ENCODE measurements around the gene ATF3. TPM values are rescaled to one million over a fixed set of nuclear protein-coding genes. Genes with fewer than 3 reads are reported as not detected.

The ATF3 gene
- polyA plus RNA-seq, 3 donors = 10.4 to 227 (median 13.3) TPM

- peaks cover 2 to 15% (median 5%) of the 10 kb centered on the region in 3 donors for H3K27me3 Mint-ChIP-seq (ENCODE audit: low read depth in 3 of 3)
- H3K9ac ChIP-seq (ENCODE audit: insufficient read depth, low read length, poor library complexity, severe bottlenecking) = no peak overlapping the region
- no peak overlapping the region for H3K4me2 ChIP-seq (replicated peaks; ENCODE audit: extremely low read depth, low read length, poor library complexity, severe bottlenecking)
- no peak overlapping the region for H3K4me3 Mint-ChIP-seq
- no peaks in the 10 kb centered on the region for H4K20me1 ChIP-seq (ENCODE audit: insufficient read depth, low read length)
- DNase-seq = no peak
- no peaks in the 10 kb centered on the region for H3K27me3 ChIP-seq (ENCODE audit: control insufficient read depth in 2 of 2, insufficient read depth in 2 of 2, low read length in 2 of 2)
- H3K4me1 ChIP-seq (ENCODE audit: control insufficient read depth in 1 of 2, insufficient read depth in 2 of 2, low read length in 2 of 2) = peaks cover 0 to 23% of the 10 kb centered on the region in 2 donors
- intact Hi-C loops (cut with micrococcal nuclease) = no loop called here
- TF ChIP-seq, protein P1, sequence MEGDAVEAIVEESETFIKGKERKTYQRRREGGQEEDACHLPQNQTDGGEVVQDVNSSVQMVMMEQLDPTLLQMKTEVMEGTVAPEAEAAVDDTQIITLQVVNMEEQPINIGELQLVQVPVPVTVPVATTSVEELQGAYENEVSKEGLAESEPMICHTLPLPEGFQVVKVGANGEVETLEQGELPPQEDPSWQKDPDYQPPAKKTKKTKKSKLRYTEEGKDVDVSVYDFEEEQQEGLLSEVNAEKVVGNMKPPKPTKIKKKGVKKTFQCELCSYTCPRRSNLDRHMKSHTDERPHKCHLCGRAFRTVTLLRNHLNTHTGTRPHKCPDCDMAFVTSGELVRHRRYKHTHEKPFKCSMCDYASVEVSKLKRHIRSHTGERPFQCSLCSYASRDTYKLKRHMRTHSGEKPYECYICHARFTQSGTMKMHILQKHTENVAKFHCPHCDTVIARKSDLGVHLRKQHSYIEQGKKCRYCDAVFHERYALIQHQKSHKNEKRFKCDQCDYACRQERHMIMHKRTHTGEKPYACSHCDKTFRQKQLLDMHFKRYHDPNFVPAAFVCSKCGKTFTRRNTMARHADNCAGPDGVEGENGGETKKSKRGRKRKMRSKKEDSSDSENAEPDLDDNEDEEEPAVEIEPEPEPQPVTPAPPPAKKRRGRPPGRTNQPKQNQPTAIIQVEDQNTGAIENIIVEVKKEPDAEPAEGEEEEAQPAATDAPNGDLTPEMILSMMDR (IDR thresholded peaks at IDR 0.05) = no peak
- no peak overlapping the region for H2AFZ ChIP-seq (ENCODE audit: insufficient read depth, low read depth, low read length, poor library complexity, severe bottlenecking)
- H3K4me1 Mint-ChIP-seq = peaks cover 22% of the 10 kb centered on the region
- no peaks in the 10 kb centered on the region for H3K36me3 ChIP-seq (replicated peaks in 1 of 2; ENCODE audit: control insufficient read depth in 1 of 2, insufficient read depth in 2 of 2, low read length in 2 of 2)
- no peaks in the 10 kb centered on the region for H3K79me2 ChIP-seq (ENCODE audit: insufficient read depth, low read length)
- no peaks in the 10 kb centered on the region for H3K36me3 Mint-ChIP-seq
- H3K9me3 ChIP-seq (replicated peaks in 1 of 2; ENCODE audit: control insufficient read depth in 1 of 2, insufficient read depth in 1 of 2, low read length in 2 of 2) = no peaks in the 10 kb centered on the region
- H3K9me3 Mint-ChIP-seq = peaks cover 0 to 1% (median 0%) of the 10 kb centered on the region in 7 donors
- no peak overlapping the region for H3K4me3 ChIP-seq (replicated peaks in 1 of 3; ENCODE audit: low read depth in 2 of 3, low read length in 3 of 3)
- no peak overlapping the region for H3K27ac ChIP-seq (ENCODE audit: low read depth in 1 of 2, low read length in 2 of 2)
- WGBS (ENCODE audit: insufficient coverage) = 93% methylated on average over 3 of the region's 3 CpGs
- peak overlapping the region in 3 of 7 donors; percentile 0 to 43 (median 32) for H3K27ac Mint-ChIP-seq
Measured at GRCh38 chr1:212593821-212594251, 14.7 kb upstream of the ATF3 start.

GRCh38 chr1:212594640-212595039 lies 13.9 kb upstream of the ATF3 start:
- Mint-ChIP-seq H3K4me1 (peaks cover 18% of the 10 kb centered on the region), H3K36me3 (no peaks in the 10 kb centered on the region), H3K27ac (peak overlapping the region in 1 of 7 donors; percentile 50), H3K9me3 (peaks cover 0 to 1% (median 0%) of the 10 kb centered on the region in 7 donors), H3K27me3 (ENCODE audit: low read depth in 3 of 3) (peaks cover 8 to 18% (median 8%) of the 10 kb centered on the region in 3 donors), H3K4me3 (no peak overlapping the region)
- Histone ChIP-seq H3K9me3 (replicated peaks in 1 of 2; ENCODE audit: control insufficient read depth in 1 of 2, insufficient read depth in 1 of 2, low read length in 2 of 2) (no peaks in the 10 kb centered on the region), H4K20me1 (ENCODE audit: insufficient read depth, low read length) (no peaks in the 10 kb centered on the region), H3K4me1 (ENCODE audit: control insufficient read depth in 1 of 2, insufficient read depth in 2 of 2, low read length in 2 of 2) (peaks cover 0 to 19% of the 10 kb centered on the region in 2 donors), H3K9ac (ENCODE audit: insufficient read depth, low read length, poor library complexity, severe bottlenecking) (no peak overlapping the region), H3K4me3 (replicated peaks in 1 of 3; ENCODE audit: low read depth in 2 of 3, low read length in 3 of 3) (no peak overlapping the region), H3K79me2 (ENCODE audit: insufficient read depth, low read length) (no peaks in the 10 kb centered on the region), H3K27me3 (ENCODE audit: control insufficient read depth in 2 of 2, insufficient read depth in 2 of 2, low read length in 2 of 2) (peaks cover 2 to 4% of the 10 kb centered on the region in 2 donors), H3K36me3 (replicated peaks in 1 of 2; ENCODE audit: control insufficient read depth in 1 of 2, insufficient read depth in 2 of 2, low read length in 2 of 2) (no peaks in the 10 kb centered on the region), H2AFZ (ENCODE audit: insufficient read depth, low read depth, low read length, poor library complexity, severe bottlenecking) (no peak overlapping the region), H3K4me2 (replicated peaks; ENCODE audit: extremely low read depth, low read length, poor library complexity, severe bottlenecking) (no peak overlapping the region), H3K27ac (ENCODE audit: low read depth in 1 of 2, low read length in 2 of 2) (no peak overlapping the region)
- 94% methylated on average over 2 of the region's 3 CpGs for WGBS (ENCODE audit: insufficient coverage)
- TF ChIP-seq, protein P1 (IDR thresholded peaks at IDR 0.05) = no peak
- DNase-seq = no peak
- intact Hi-C loops (cut with micrococcal nuclease) = no loop called here
